HG03025 (cell line): Measurements from ENCODE around the gene COPG1.
A peak's percentile ranks its signal among the peaks of the same experiment; 100 is the strongest.
"Not testable (repeated sequence)": the region's sequence is repeated elsewhere in the genome, so short reads cannot be mapped to it uniquely, and the experiment has no call there.

Experiments
- ATAC-seq: cut with Tn5 transposase; IDR thresholded peaks from one replicate; pipeline ENCODE4 v1.9.1; 2021; ENCODE audit warnings: mild to moderate bottlenecking, moderate library complexity; ENCODE audit not compliant: unreplicated experiment, low FRiP score

The COPG1 gene

DNA sequence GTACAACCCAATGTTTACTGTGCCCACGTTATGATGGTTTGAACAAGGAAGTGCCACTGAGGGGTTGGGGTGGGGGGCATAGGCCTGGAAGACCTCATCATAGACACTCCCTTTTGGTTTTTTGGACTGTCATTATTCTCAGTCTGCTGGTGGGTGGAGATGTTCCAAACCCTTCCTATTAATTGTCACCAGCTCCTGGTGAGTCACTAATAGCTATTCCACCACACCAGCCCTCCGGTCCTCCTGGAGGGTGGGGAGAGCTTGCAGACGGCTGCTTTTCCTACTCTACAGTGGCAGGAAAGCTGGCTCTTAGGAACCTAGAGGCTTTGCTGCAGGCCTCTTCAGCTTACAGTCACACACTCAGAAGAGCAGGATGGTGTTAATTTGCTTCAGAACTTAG, 9.0 kb upstream of the COPG1 start:
- no peak for ATAC-seq

DNA sequence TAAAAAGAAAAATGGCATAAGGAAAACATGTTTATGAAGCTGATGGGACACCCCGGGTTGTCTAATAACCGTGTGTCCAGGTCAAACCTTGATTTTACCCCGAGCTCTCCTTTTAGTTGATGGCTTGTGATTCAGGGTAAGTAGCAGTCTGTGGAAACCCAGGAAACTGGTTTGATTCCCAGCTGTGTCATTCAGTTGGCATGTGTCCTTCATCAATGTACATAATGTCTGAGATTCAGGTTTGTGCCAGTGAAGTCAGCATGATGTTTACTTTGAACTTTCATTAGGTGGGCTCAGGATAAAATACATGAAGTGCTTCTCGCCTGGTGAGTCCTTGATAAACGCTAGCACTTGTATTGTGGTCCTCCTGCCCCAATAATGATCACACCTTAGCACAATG, 4.3 kb upstream of the COPG1 start:
- ATAC-seq = no peak

DNA sequence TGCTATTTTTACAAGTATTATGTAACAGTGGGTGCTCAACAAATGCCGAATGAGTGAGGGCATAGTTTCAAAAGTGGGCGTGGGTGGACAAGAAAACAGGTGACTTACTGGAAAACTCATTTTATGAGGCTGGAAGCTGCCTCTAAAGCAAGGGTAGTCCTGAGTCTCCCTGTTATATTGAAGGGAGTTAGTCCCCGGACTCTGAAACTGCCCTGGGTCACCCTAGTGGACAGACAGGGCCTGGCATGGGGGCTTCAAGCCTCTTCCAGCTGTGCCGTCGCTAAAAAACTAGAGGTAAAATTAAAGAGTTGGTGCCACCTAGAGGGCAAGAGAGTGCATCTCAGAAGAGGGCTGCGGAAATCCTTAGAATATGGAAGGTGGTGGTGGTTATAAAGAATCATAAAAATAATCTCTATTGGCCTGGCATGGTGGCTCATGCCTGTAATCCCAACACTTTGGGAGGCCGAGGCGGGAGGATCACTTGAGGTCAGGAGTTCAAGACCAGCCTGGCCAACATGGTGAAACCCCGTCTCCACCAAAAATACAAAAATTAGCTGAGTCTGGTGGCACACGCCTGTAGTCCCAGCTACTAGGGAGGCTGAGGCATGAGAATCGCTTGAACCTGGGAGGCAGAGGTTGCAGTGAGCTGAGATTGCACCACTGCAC, 3.6 kb upstream of the COPG1 start:
- ATAC-seq = not testable (repeated sequence)

DNA sequence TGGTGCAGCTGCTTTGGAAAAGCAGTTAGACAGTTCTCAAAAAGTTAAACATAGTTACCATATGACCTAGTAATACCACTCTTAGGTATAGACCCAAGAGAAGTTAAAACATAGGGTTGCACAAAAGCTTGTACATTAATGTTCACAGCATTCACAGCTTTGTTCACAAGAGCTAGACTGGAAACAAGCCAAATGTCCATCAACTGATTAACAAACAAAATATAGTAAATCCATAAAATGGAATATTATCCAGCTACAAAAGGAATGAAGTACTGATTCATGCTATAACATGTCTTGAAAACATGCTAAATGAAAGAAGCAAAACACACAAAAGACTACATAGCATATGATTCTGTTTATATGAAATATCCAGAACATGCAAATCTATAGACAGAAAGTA, 2.8 kb upstream of the COPG1 start:
- no peak for ATAC-seq

DNA sequence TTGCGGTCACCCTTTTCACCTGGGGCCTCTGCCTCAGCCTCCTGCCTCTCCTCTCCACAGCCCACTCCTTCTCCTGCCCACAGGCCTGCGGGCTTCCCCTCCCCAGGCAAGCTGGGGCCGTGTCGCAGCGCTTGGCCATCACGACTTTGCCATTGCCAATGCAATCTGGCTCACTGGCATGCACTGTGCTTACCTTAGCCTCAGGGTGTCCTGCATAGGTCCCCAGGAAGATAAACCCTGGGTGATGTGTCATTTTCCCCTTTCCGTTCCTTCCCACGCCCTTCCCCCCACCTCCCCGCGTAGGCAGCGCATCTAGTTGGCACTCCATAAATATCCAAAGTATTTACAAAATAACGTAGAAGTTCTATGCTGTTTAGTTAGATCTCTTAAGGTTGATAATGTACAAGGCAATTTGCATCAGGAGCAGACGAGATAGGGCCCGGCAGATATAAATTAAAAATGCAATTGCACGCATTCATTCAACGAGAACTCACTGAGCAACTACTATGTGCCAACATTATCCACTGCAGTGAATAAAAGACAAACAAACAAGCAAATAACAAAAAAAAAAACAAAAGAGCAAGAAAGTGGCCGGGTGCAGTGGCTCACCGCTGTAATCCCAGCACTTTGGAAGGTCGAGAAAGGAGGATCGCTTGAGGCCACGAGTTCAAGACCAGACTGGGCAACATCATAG, 973 bp upstream of the COPG1 start:
- no peak for ATAC-seq

DNA sequence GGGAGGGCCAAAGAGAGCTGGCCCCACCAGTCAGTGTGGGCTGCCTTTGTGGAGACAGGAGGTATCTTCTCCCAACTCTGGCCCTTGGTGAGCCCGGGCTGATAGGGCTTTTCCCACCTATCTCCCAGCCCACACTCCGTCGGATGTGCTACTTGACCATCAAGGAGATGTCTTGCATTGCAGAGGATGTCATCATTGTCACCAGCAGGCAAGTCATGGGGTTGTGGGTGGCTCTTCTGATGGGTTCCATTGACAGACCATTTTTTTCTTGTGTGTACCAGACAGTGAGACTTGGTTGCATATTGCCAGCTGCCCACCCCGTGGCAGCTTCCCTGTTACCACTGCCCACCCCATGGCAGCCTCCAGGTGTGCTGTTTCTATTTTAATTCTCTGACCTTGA, 3.3 kb downstream of the COPG1 start:
- ATAC-seq = no peak

DNA sequence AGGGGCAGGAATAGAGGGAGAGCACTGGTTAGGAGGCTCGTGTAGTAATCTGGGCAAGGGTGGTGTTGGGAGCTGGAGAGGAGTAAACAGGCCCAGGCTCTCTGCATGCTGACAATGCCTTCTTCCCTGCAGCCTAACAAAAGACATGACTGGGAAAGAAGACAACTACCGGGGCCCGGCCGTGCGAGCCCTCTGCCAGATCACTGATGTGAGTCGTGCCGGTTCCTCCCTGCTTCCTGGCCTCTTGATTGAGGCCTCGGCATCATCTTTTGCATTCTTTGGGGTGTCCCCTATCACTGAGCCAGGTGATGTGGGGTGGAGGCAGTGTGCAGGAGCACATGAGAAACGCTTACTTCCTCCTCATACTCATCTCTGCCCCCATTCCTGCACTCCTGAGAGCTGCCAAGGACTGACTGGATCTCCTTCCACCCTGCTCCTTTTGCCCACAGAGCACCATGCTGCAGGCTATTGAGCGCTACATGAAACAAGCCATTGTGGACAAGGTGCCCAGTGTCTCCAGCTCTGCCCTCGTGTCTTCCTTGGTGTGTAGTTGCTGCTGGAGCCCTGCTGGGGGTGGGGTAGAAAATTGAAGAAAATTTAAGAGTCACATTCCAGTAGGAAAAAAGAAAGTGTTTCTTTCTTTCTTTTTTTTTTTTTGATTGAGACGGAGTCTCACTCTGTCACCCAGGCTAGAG, 5.3 kb downstream of the COPG1 start:
- no peak for ATAC-seq

DNA sequence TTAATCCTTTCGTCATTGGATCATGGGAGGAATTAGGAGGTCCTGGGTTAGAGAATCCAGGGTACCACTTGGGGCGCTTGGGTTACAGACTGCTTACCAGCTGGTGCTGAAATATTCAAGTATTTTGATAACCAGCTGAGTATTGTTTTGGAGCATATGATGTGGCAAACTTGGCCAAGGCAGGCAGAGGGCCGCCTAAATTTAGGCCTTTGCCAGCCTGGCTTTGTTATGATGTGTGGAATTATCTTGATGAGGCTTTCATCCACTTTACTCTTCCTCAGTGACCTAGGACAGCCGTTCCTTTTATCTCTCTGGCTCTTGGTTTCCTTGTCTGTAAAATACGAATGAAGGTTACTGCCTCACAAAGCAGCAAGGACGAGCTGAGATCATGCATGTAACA, 6.9 kb downstream of the COPG1 start:
- no peak for ATAC-seq

DNA sequence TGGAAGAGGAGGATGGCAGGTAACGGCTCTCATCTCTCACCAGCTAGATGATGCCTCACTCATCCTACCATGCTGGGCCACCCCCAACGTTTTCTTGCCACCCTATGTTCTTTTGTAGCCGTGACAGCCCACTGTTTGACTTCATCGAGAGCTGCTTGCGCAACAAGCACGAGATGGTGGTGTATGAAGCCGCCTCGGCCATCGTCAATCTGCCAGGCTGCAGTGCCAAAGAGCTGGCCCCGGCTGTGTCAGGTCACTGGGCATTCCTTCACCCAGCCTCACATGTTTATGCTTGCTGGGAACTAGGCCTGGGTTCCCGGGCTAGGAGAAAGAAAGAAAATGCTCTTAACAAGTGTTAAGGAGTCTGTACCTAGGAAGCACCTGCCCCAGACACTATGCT, 8.2 kb downstream of the COPG1 start:
- no peak for ATAC-seq

DNA sequence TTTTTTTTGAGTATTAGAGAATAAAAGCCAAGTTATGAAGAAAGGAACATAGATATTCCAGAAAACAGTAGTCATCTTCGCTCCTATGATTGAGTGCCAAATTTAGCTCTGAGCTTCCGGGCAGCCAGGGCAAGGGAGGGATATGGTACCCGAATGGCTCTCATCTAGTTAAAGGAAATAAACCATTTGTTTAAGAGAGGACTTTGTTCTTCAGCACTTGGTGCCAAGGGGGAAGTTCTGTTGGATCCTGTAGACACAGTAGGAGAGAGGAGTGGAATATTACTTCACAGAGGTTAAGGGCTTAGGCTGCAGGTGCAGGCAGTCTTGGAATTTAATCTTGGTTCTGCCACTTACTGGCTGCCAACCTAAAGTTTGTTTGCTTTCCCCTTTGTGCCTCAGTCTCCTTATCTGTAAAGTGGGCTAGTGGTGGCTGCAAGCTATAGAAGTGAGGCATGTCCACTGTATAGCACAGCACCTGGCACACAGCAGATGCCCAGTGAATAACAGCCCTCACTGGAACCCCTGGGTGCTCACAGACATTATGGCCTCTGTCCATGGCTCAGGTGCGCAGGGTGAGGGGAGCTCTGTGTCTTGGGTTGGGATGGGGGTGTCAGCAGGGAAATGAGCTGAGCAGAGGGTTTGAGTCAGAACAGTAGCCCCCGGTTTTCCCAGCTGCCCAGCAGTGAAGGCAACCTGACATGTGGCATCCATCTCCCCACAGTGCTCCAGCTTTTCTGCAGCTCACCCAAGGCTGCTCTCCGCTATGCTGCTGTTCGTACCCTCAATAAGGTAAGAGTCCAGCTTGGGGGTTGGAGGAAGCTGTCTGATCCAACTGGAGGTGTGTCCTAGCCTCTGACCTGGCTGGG, 10.4 kb downstream of the COPG1 start:
- ATAC-seq = no peak

DNA sequence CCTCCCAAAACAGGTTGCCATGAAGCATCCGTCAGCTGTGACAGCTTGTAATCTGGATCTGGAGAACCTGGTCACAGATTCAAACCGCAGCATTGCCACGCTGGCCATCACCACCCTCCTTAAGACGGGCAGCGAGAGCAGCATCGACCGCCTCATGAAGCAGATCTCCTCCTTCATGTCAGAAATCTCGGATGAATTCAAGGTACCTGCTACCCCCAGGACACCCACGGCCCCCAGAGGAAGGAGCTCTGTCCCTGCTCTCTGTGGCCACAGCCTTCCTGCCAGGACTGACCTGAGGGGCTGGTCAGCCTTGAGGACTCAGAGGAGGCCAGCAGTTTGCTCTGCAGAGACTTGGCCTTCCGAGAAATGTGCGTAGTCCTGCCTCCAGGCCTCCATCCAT, 11.2 kb downstream of the COPG1 start:
- ATAC-seq = no peak

DNA sequence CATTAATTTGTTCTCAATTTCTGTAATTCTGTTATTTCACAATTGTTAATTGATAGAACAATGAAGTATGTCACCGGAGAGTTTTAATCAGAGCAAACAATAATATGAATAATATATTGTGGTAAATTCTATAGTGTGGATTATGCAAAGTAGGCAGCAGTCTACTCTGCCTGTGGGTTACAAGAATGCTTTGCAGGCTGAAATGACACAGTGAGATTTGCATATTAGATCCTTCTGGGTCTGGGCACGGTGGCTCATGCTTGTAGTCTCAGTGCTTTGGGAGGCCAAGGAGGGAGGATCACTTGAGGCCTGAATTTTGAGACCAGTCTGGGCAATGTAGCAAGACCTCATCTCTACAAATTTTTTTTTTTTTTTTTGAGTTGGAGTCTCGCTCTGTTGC, 12.5 kb downstream of the COPG1 start:
- ATAC-seq = no peak

DNA sequence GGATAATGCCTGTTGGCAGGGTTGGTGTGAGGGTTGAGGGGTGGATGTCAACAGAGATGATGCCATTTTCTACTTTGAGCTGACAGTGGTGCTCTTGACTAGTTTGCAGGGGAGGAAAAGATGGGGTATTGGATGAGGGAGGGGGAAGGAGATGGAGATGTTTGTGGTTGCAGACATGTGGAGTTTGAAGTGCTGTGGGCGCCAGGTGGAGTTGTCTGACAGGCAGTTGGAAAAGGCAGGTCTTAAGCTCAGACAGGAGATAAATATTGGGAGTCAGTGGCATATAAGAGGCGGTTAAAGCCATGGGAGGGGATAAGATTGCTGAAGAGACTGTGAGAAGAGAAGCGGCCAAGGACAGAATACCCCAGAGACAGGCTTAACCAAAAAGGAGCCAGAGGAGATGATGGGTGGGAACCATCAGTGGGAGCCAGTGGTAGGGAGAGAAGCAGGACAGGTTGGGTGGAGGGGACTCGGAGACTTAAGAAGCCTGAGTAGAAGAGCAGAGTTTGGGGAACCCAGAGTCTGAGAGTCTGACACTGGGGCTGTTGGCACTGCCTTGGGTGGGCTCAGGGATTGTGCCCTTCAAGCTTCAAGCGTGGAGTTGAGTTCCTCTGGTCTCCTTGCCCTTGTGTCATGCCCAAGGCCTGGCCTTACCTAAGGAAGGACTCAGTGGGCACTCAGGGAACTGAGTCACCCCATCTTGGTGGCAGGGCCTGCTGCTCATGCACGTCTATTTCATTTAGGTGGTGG, 13.9 kb downstream of the COPG1 start:
- ATAC-seq = no peak

DNA sequence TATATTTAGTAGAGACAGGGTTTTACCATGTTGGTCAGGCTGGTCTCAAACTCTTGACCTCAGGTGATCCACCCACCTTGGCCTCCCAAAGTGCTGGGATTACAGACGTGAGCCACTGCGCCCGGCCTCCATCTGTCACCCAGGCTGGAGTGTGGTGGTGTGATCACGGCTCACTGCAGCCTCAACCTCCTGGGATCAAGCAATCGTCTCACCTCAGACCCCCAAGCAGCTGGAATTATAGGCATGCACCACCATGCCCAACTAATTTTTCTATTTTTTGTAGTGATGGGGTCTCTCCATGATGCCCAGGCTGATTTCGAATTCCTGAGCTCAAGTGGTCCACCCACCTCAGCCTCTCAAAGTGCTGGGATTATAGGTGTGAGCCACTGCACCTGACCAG, 15.6 kb downstream of the COPG1 start:
- ATAC-seq = not testable (repeated sequence)

DNA sequence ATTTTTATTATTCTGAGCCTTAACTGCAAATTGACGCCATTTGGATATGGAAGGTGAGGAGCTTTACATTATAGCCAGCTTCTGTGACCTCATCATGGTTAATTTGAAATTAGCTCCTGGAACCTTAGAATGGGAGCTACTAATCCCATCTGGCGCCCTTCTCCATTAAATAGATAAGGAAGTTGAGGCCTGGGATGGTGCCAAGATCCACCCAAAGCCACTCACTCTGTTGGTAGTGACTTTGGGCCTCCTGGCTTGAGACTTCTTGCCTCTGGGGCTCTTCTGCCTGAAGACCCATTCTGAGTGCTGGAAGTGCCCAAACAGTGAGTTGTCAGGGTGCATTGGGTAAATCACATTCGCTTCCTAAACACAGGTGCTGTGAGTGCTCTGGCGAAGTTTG, 17.2 kb downstream of the COPG1 start:
- ATAC-seq = no peak

DNA sequence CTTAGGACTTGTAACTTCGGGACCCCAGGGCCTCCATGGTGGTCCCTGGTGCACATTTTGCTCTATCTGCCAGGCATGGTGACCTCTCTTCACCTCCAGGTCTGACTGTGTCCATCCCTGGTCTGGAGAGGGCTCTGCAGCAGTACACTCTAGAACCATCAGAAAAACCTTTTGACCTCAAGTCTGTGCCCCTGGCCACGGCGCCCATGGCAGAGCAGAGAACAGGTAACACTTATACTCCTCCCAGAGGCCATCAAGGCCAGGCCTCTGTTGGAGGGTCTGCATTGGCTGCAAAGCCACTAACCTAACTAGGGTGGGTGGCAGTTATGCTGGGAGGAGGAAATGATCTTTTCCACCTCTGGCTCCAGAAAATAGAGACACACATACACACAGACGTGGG, 19.0 kb downstream of the COPG1 start:
- ATAC-seq = no peak

DNA sequence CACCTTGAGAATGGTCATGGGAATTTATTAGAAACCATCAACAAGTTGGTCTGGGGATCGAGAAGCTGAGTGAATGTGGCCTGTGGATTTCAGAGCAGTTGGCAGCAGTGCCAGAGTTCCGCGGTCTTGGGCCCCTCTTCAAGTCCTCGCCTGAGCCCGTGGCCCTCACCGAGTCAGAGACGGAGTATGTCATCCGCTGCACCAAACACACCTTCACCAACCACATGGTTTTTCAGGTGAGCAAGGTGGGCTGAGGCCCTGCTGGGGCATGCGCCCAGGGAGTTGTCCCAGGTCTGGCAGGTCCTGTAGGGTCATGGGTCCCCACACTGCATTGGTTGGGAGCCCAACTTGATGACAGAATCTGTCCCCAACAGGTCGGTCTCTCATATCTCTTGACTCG, 22.3 kb downstream of the COPG1 start:
- ATAC-seq = no peak

DNA sequence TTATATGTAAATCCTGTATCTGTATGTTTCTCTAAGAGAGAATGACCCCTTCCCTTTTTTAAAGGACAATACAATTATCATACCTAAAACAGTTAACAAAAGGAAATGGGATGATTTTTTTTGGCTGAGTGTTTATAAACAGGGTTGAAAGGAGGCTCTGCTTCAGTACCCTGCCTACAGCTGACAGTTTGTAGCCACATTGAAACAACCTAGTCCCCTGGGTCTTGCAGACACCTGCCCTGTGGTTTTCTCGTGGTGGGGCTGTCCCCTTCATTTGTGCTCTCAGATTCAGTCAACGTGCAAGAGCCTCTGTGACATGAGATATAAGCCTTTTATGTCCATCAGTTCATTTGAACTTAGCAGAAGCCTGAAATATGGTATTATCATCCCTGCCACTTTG, 27.0 kb downstream of the COPG1 start:
- peak; percentile 62 for ATAC-seq

DNA sequence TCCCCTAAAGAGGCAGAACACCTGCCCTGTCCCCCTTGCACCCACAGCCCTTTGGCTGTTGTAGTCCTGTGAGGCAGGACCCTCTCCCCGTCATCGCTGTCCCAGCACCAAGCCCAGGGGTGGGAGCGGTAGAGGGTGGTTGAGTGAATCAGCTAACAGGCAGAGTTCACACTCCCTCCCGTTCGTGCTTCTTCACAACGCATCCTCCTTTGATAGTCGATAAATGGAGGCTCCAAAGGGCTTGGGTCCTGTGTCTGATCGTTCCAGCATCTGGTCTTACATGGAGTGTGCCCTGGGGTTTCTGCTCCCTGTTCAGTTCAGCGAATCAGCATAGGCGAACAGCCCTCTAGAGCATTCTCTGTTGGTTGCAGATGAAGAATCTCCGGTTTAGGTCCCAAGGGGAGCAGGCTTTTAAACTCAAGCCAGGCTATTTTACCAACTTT, 28.4 kb downstream of the COPG1 start:
- no peak for ATAC-seq

DNA sequence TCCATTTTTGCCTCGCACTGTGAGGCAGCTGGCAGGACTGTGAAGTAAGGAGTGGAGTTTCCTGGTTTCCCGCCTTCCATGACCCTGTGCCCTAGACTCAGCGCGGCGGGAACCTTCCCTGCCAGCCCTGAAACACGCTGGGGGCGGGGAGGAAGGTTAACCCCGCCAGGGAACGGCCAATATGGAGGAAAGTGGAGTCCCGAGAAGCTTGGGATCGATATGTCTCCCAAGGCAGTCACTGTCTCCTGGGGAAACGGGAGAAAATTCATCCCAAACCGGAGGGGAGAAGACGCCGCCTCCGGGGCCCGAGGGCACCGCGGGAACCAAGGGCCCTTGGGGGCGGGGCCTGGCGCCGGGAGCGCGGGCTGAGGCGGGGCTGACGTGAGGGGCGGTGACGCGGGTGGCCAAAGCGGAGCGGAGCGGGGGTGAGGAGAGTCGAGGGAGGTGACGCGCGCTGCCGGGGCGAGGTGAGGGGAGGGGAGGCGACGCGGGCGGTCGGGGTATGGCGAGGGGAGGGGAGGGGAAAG, 29.1 kb downstream of the COPG1 start, which contains the start of gene HMCES:
Gene HMCES (plus strand): TSS at position 432 of the 527 bp plus-strand sequence. CDS start 863 bp downstream, outside the sequence.
- peak; percentile 40 for ATAC-seq
